ENCODE results near the gene ZNF503.

Gene ZNF503

DNA sequence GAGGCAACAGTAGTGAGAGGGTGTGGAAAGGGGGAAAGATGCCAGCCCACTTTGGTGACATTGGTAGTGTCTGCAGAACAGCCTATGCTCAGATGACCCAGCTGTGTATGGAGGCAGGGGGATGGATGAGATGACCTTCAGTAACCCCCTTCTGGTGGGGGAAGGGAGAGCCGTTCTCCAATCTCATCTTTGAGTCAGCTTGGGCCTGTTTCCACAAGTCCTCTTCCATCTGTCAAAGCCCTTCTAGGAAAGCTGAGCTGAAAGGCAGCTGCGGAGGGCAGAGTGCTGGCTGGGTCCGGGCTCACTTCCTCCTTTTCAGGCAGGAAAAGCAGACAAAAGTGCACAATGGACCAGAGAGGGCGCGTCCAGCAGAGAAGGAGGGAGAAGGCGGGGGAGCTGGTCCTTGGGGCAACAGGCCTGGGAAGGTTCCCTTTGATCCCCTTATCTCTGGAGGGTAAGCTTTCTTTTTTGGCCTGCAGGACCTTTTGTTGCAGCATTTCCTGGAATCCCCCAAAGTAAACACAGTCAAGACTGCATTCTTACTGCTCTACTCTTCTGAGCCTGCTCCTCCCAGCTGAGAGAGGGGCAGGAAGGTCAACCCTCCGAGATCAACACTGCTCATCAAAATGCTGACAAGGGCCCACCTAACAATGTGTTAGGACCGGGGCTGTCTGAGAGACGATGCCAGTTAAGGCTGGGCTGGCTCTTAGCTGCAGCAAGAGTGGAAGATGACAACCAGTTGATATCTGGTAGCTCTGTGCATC, 28.6 kb upstream of the ZNF503 start:
- DNase-seq: no peak

DNA sequence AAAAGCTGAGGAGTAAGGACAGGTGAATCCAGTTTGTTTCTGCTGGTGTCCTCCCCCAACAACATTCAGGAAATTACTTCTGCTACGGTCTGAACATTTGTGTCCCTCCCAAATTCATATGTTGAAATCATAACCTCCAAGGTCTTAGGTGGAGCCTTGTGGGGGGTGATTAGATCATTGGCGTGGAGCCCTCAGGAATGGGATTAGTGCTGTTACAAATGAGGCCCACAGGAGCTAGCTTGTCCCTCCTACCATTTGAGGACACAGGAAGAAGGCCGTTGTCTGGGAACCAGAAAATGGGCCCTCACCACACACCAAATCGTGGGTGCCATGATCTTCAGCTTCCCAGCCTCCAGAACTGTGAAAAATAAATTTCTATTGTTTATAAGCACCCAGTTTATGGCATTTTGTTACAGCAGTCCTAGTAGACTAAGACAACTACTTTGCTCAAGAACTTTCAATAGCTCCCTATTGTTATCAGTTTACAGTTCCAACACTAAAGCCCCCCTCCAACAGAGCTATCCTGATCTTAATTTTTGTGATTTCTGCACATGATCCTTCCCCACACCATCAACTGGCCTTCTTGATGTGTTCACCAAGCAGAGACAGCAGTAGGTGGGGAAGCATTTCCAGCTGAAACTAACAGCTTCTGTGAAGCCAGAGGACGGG, 27.7 kb upstream of the ZNF503 start:
- no peak for DNase-seq

GRCh38 chr10:75428434-75429158, 27.0 kb upstream of the ZNF503 start:
- DNase-seq: no peak

DNA sequence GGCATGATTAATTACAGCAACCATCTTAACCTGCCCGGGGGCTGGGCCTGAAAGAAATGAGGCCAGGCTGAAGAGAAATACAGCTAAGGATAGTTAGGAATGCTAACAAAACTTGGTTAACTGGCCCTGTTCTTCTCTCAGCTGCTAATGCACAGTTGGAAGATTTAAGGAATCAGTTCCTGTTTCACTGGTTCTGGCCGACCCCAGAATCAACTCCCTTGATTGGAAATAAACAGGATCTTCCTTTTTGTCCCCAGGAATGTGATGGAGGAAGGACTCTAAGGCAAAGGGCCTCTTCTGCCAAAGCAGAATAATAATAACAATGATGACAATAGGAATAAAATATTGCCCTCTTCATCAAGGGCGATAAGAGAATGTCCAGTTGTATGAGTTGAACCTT, 26.4 kb upstream of the ZNF503 start:
- DNase-seq: no peak

- DNase-seq: no peak
Measured at GRCh38 chr10:75426880-75427279, 25.3 kb upstream of the ZNF503 start.

DNA sequence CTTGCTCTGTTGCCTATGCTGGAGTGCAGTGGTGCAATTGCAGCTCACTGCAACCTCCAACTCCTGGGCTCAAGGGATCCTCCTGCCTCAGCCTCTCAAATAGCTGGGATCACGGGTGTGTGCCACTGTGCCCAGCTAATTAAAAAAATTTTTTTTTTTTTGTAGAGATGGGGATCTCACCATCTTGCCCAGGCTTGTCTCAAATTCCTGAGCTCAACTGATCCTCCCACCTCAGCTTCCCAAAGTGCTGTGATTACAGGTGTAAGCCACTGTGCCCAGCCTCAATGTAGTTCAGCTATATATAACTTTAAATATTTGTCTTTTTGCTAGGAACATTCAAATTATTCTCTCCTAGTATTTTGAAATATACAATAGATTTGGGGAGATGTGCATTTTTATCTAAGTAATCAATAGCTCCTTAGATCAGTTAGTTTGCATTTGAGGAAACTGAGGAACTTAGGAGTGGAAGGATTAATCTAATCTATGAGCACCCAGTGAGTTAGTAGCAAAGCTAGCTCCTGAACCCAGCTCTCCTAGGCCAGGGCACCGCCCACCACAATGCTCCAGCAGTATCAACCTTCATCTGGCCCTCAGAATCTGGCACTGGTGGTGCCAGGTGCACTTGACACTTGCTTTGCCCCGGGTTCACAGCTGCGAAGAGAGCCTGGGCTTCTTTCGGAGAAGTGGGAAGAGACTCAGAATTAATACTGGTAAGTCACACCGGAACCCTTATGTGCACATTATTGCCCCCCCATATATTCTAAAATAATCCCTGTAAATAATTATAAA, 23.9 kb upstream of the ZNF503 start:
- no peak for DNase-seq

DNA sequence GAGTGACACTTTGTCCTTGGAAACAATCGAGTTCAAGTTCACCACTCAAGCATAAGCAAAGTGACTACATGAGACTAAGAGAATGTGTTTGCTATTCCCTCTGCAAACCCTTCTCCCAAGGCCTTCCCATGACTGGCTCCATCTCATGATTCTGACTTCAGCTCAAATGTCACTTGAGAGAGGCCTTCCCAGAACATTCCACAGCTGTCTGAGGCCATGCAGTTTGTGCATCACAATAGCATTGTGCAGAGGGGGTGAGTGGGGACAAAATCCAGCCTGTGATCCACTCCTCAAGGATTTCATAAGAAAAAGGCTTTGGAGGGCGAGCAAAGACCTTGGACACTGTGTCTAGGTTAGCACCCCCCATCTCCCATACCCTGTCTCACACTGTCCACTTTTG, 23.0 kb upstream of the ZNF503 start:
- no peak for DNase-seq

DNA sequence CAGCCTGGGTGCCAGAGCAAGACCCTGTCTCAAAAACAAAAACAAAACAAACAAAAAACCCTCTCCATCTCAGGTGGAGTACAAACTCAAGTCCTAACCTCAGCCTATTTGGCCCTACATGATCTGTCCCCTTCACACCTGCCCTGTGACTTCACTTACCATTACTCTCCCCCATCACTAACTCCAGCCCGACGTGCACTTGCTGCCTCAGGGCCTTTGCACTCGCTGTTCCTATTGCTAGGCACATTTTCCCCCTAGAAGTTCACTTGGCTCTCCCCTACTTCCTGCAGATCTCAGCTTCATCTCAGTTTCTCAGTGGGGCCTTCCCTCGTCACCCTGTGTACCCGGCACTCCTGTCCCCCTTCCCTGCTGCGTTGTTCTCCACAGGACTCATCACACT, 21.3 kb upstream of the ZNF503 start:
- DNase-seq: no peak

GRCh38 chr10:75418712-75419111, 17.1 kb upstream of the ZNF503 start:
- DNase-seq: no peak

DNA sequence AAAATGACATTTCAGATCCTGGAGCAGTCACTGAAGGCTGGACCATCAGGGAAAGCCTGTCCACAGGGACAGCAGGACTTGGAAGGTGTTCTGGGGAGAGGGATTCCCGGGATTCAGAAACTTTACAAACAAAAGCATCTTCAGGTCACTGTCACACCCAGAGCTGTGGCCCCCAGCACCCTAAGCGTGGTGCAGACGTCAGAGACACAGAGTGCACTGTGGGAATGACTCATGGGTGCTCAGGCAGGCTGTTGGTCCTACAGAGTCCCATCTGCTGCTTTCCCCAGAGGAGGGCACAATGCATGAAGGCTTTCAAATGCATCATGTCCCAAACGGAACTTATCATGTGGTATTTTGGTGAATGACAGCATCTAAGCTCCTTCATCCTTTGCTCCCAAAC, 16.7 kb upstream of the ZNF503 start:
- no peak for DNase-seq

DNA sequence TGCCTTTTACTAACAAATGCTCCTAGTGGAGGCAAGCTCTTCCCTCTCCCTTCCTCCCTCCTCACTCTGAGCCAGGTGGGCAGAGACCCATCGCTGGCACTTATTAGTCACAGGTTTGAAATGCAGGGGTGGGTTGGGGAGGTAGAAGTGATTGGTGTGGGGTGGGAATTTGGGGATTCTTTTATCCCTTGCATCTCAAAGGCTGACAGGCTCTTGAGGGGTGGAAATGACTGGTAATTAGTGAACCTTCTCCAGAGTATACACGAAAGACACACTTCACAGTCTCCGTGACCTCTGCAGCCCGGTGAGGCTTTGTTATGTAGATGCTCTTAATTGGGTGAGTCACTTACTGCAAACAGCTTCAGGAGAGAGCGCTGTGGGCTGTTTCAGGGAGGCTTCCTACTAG, 16.0 kb upstream of the ZNF503 start:
- DNase-seq: no peak

GRCh38 chr10:75414527-75414926, 13.0 kb upstream of the ZNF503 start:
- DNase-seq: no peak

GRCh38 chr10:75410132-75411005, 8.8 kb upstream of the ZNF503 start:
- no peak for DNase-seq

- DNase-seq: peak; percentile 70
Measured at GRCh38 chr10:75408911-75409885, 7.6 kb upstream of the ZNF503 start.

DNA sequence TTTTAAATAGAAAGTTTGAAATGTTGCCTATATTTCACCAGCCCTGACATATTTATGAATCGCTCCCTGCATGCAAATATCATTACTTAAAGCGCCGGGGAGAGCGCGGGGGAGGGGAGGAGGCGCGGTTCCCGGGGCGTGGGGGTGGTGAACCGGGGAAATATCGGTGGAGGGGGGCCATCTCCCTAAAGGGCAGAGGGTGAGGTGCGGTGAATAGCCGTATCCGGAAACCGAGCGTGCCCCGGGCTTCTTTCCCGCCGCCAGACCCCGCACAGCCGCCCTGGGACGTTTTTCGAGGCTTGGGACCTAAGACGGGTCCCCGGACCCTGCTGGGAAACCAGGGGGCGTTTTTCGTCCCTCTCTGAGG, 6.9 kb upstream of the ZNF503 start:
- no peak for DNase-seq

GRCh38 chr10:75407713-75408508, 6.3 kb upstream of the ZNF503 start:
- DNase-seq: no peak

DNA sequence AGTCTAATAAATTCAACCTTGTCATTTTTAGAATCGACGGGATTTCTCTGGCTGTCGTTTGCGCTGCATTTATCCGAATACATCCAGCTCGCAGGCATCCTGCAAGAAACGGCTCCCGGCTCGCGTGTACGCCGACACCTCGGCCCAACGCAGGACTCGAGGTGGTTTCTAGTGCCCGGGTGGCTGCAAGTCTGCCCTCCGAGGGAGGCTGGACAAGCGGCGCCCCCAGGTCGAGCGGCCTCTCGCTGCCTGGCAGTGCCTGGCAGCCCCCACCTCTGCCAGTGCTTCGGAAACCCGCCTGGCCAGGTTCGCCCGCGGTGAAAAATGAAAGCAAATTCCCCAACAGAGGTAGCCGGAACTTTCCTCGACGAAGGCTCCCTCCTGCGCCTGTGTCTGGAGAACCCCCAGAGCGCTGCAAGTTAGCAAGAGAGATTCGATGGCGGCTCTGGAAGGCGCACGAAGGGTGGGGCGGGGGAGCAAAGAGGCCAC, 5.7 kb upstream of the ZNF503 start:
- no peak for DNase-seq

DNA sequence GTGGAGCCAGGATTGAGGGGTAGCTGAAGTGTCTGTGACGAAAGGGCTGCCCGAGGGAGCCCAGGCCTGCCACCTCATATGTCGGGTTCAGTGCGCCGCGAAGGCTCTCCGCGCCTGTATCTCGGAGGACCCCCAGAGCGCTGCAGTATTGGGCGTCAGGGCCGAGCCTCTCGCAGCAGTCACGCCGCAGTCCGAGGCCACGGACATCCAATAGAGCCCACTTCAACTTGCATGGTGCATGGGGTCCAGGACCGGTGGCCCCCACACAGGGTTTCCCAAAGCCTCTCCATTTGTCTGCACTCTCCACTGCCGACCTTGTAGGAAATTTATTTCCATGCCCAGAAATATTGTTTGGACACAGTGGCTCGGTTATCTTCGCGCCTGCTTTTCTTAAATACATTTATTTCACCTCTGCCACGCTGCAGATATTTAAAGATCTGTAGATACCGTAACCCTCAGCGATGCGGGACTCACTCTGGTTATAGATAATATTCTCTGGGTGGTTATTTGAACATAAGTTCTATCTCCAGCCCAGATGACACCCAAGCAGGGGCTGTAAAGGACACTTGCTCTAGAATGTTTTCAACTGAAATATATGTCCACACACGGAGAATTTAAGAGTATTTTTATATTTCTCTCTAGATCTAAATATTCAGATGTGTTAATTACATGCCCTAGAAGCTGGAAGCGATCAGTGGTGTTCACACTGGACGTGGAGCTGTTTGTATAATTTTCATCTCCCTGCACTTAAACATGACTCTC, 5.1 kb upstream of the ZNF503 start:
- DNase-seq: no peak
